ENCODE data around the gene TRAF5. TPM values are rescaled to one million over a fixed set of nuclear protein-coding genes. Genes with fewer than 3 reads are reported as not detected.

Gene TRAF5
- total and polyA plus RNA-seq, 8 donors: 4.3 to 50.7 (median 18.5) TPM

DNA sequence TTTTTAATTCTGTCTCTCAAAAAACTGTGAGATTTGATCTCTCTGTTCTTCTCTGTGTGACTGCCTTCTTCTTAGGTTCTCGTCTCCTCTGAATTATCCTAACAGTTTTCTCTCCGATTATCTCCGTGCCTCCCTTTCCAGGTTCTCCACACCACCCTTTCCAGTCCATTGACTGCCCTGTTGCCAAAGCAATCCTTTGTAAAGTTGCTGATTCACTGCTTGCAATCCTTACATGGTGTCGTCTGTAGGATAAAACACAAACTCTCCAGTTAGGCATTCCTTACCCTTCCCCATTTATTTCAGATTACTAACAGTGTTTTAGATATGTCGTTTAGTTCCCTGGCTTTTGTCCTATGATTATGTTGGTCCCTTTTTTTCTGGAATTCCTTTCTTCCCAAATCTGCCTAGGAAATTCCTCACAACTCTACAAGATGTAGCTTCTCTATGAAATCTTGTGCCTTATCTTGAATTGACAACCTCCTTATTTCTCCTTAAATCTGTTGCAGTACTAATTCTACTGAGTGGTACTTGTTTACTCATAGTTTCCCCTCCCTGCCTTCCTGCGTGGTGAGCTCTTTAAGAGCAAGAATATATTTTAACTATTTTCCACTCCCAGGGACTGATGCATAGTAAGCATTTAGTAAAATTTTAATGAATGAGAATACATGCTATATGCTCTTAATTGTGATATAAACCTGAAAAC, 45.2 kb upstream of the TRAF5 start:
- H3K27me3 ChIP-seq: no peaks in the 10 kb centered on the region
- 66 to 83% (median 76%) methylated on average over 6 of the region's 6 CpGs for WGBS, 5 donors
- H3K4me1 ChIP-seq: peaks cover 0 to 5% (median 0%) of the 10 kb centered on the region in 4 donors
- no peak for DNase-seq
- intact Hi-C loops (cut with DNase I; ENCODE audit: low total_unique reads): no loop called here
- H3K9me3 ChIP-seq: no peaks in the 10 kb centered on the region
- H3K4me3 ChIP-seq: no peak overlapping the region
- H3K36me3 ChIP-seq: peaks cover 34 to 98% (median 96%) of the 10 kb centered on the region in 4 donors
- TF ChIP-seq POLR2A (IDR thresholded peaks at IDR 0.05) (no peak), EP300 (IDR thresholded peaks at IDR 0.05) (no peak), POLR2AphosphoS5 (IDR thresholded peaks at IDR 0.05) (no peak)
- TF ChIP-seq, protein P1, sequence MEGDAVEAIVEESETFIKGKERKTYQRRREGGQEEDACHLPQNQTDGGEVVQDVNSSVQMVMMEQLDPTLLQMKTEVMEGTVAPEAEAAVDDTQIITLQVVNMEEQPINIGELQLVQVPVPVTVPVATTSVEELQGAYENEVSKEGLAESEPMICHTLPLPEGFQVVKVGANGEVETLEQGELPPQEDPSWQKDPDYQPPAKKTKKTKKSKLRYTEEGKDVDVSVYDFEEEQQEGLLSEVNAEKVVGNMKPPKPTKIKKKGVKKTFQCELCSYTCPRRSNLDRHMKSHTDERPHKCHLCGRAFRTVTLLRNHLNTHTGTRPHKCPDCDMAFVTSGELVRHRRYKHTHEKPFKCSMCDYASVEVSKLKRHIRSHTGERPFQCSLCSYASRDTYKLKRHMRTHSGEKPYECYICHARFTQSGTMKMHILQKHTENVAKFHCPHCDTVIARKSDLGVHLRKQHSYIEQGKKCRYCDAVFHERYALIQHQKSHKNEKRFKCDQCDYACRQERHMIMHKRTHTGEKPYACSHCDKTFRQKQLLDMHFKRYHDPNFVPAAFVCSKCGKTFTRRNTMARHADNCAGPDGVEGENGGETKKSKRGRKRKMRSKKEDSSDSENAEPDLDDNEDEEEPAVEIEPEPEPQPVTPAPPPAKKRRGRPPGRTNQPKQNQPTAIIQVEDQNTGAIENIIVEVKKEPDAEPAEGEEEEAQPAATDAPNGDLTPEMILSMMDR (IDR thresholded peaks at IDR 0.05): no peak
- no peak overlapping the region for H3K27ac ChIP-seq

DNA sequence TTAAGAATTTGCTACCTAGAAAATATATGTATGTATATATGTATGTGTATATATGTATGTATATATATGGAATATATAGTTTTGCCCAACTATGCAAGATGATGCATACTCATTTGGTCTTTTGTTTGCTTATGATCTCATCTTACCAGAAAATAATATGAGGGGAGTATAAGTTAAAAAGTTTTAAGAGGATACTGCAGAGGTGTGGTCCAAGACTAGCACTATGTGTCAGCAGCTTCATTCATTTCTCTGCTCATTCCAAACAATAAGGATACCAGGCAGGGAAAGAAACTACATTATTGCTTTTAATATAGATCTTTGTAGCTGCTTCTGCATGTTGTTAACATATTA, 44.6 kb upstream of the TRAF5 start:
- peaks cover 34 to 100% (median 98%) of the 10 kb centered on the region in 4 donors for H3K36me3 ChIP-seq
- H3K27ac ChIP-seq: no peak overlapping the region
- no peak for TF ChIP-seq EP300 (IDR thresholded peaks at IDR 0.05)
- TF ChIP-seq, protein P1 (IDR thresholded peaks at IDR 0.05): no peak
- no peak for TF ChIP-seq POLR2AphosphoS5 (IDR thresholded peaks at IDR 0.05)
- no peak for TF ChIP-seq POLR2A (IDR thresholded peaks at IDR 0.05)
- H3K4me1 ChIP-seq: peaks cover 0 to 5% (median 0%) of the 10 kb centered on the region in 4 donors
- no peak overlapping the region for H3K4me3 ChIP-seq
- intact Hi-C loops (cut with DNase I; ENCODE audit: low total_unique reads): no loop called here
- no peaks in the 10 kb centered on the region for H3K27me3 ChIP-seq
- no peak for DNase-seq
- no peaks in the 10 kb centered on the region for H3K9me3 ChIP-seq

DNA sequence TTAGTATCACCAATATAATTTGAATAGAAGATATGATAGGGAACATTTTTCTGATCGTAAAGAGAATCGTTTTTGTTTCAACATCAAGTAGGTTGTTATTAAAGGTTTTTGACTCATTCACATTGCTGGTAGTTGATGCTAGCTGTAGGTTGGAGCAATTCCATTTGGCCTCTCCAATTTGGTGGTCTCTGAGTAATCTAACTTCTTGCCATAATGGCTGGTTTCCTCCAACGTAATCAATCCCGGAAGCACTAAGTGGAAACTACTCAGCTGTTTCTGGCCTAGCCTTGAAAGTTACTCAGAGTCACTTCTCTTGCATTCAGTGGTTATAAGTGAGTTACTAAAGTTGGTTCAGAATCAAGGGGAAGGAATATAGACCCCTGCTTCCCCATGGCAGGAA, 41.4 kb upstream of the TRAF5 start:
- H3K36me3 ChIP-seq: peaks cover 34 to 94% (median 93%) of the 10 kb centered on the region in 4 donors

DNA sequence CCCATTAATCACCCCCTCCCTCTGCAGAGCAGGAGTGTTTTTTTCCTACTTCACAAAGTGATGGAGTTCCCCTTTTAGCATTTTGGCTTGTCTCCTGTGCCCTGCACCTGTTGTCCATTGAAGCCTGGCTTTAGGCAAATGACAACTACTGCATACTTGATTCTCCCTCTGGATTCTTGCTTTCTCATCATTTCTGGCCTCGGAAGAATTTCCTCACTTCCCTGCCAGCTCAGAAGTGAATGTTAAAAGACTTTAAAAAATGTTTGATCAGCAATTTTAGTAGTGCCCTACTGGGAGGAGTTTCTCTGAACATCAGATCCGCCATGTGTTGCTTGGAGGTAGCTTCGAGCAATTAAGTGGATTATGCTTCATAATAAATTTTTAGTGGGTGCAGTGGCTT, 39.4 kb upstream of the TRAF5 start:
- intact Hi-C loops (cut with DNase I; ENCODE audit: low total_unique reads): no loop called here
- no peak for TF ChIP-seq EP300 (IDR thresholded peaks at IDR 0.05)
- TF ChIP-seq, protein P1 (IDR thresholded peaks at IDR 0.05): no peak
- DNase-seq: no peak
- WGBS, 5 donors: 83 to 96% (median 89%) methylated on average over 3 of the region's 3 CpGs
- Histone ChIP-seq H3K36me3 (peaks cover 45 to 94% (median 93%) of the 10 kb centered on the region in 4 donors), H3K9me3 (no peaks in the 10 kb centered on the region), H3K27ac (no peak overlapping the region), H3K4me3 (no peak overlapping the region), H3K27me3 (no peaks in the 10 kb centered on the region), H3K4me1 (no peaks in the 10 kb centered on the region)

More for the DNA sequence above, 41.4 kb upstream of the TRAF5 start:
- TF ChIP-seq, protein P1 (IDR thresholded peaks at IDR 0.05): no peak
- TF ChIP-seq POLR2A (IDR thresholded peaks at IDR 0.05) (no peak), EP300 (IDR thresholded peaks at IDR 0.05) (no peak), POLR2AphosphoS5 (IDR thresholded peaks at IDR 0.05) (no peak)
- intact Hi-C loops (cut with DNase I; ENCODE audit: low total_unique reads): no loop called here
- Histone ChIP-seq H3K4me1 (peaks cover 0 to 5% (median 0%) of the 10 kb centered on the region in 4 donors), H3K4me3 (no peak overlapping the region), H3K9me3 (no peaks in the 10 kb centered on the region), H3K27ac (no peak overlapping the region), H3K27me3 (no peaks in the 10 kb centered on the region)
- WGBS, 5 donors: 71 to 89% (median 86%) methylated on average over 4 of the region's 4 CpGs
- DNase-seq: no peak
